Naive thymus-derived CD8-positive, alpha-beta T cell (primary cell): ENCODE data around the gene KAT5. TPM values are rescaled to one million over a fixed set of nuclear protein-coding genes. Genes with fewer than 3 reads are reported as not detected.
"Not testable (repeated sequence)": the region's sequence is repeated elsewhere in the genome, so short reads cannot be mapped to it uniquely, and the experiment has no call there.

Source experiments
- ATAC-seq, 2 donors: fragments of 150-1000 bp; cut with Tn5 transposase in 1 of 2; sonication (Bioruptor Pico), chemical (Tn5 transposase) in 1 of 2; 1 replicate in 1 of 2; 2 replicates in 1 of 2; pipeline ENCODE4 v1.10.0; 2021; ENCODE audit warnings: mild to moderate bottlenecking in 2 of 2, moderate library complexity in 2 of 2
- POLR2A ChIA-PET: fragments of 350-600 bp; sonication (Branson Sonifier 250); formaldehyde crosslinking; loops from one replicate; lab custom pipeline; 2021; ENCODE audit warnings: antibody characterized with exemption; lab: Charles Lee
- DNase-seq, 10 donors: peaks; one replicate each; pipeline versions ENCODE4 v3.0.0 to v3.0.0-alpha.2; 2020 to 2022
- H3K27ac Mint-ChIP-seq, 10 donors: one replicate each; pipeline ENCODE4 v1.8.0; 2020 to 2022; ENCODE audit warnings: mild to moderate bottlenecking in 10 of 10, mixed read lengths in 10 of 10, moderate library complexity in 4 of 10, inconsistent platforms in 1 of 10
- H3K27me3 Mint-ChIP-seq, 5 donors: one replicate each; pipeline ENCODE4 v1.8.0; 2021 to 2022; ENCODE audit warnings: mixed read lengths in 5 of 5
- H3K36me3 Mint-ChIP-seq, 3 donors: one replicate each; pipeline ENCODE4 v1.8.0; 2020 to 2022; ENCODE audit warnings: mixed read lengths in 3 of 3, mild to moderate bottlenecking in 2 of 3, inconsistent platforms in 1 of 3
- H3K4me1 Mint-ChIP-seq, 4 donors: one replicate each; pipeline ENCODE4 v1.8.0; 2021 to 2022; ENCODE audit warnings: mixed read lengths in 4 of 4
- H3K4me3 Mint-ChIP-seq, 10 donors: one replicate each; pipeline ENCODE4 v1.8.0; 2020 to 2022; ENCODE audit warnings: mild to moderate bottlenecking in 10 of 10, mixed read lengths in 10 of 10, moderate library complexity in 6 of 10, inconsistent platforms in 1 of 10
- H3K9me3 Mint-ChIP-seq, 9 donors: one replicate each; pipeline ENCODE4 v1.8.0; 2020 to 2022; ENCODE audit warnings: mixed read lengths in 9 of 9, mild to moderate bottlenecking in 3 of 9, inconsistent platforms in 1 of 9, moderate library complexity in 1 of 9
- polyA plus RNA-seq, 3 donors: library from polyadenylated mRNA; unstranded; fragments of 300-500 nt; fragmentation: Illumina TruSeq; gene quantifications; one replicate each; pipeline ENCODE4 v1.2.3, GENCODE V29; 2021
- total RNA-seq, 8 experiments: library from RNA in 2 of 8; stranded (reverse) in 2 of 8; gene quantifications; one replicate each; pipeline ENCODE4 v1.2.3 and lab custom pipeline; 2021 to 2026

KAT5 gene
- total and polyA plus RNA-seq, 5 experiments from 2014 or later: 38.0 to 125 (median 57.3) TPM

DNA sequence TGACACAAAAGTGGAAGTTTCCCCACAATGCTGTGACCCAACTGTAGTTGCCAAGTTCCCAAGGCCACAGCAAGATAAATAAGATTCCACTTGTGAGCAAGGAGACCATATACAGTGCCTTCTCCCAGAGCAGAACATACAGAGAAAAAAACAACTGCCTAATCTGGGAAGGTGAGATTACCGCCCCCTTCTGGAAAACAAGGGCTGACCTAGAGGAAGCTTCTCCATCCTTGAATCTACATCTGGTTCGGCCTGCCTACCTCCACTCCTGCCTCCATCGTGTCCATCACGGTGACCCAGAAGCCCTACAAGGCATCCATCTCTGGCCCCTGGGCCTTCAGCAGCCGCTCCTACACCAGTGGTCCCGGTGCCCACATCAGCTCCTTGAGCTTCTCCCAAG lies 14.6 kb downstream of the KAT5 start:
- Mint-ChIP-seq H3K27me3 (peaks cover under 1 to 10% (median 5%) of the 10 kb centered on the region in 5 donors), H3K27ac (no peak overlapping the region), H3K4me1 (no peaks in the 10 kb centered on the region), H3K9me3 (no peaks in the 10 kb centered on the region), H3K36me3 (no peaks in the 10 kb centered on the region), H3K4me3 (no peak overlapping the region)
- DNase-seq (no peak), ATAC-seq (no peak)
- POLR2A ChIA-PET: no interaction called here

DNA sequence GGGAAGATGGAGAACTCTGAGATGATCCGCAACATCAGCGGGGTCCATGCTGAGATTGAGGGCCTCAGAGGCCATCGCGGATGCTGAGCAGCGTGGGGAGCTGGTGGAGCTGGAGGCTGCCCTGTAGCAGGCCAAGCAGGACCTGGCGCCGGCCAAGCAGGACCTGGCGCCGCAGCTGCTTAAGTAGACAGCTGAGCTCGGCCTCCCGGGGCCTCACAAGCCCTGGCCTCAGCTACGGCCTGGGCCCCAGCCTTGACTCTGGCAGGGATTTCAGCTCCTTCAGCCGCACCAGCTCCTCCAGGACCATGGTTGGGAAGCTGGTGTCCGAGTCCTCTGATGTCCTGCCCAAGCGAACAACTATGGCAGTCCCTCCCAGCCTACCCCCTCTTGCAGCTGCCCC lies 15.8 kb downstream of the KAT5 start:
- no peaks in the 10 kb centered on the region for H3K4me1 Mint-ChIP-seq
- peaks cover 3 to 15% (median 13%) of the 10 kb centered on the region in 5 donors for H3K27me3 Mint-ChIP-seq
- H3K36me3 Mint-ChIP-seq: no peaks in the 10 kb centered on the region
- POLR2A ChIA-PET: interaction anchor here (1.1 kb wide), 1 partner anchor 16 kb away, joined by 4 read pairs; no protein-coding TSS in a partner anchor
- ATAC-seq (no peak), DNase-seq (peak in 1 of 10 donors; percentile 49)
- H3K4me3 Mint-ChIP-seq: no peak overlapping the region
- H3K27ac Mint-ChIP-seq: no peak overlapping the region
- H3K9me3 Mint-ChIP-seq: no peaks in the 10 kb centered on the region

DNA sequence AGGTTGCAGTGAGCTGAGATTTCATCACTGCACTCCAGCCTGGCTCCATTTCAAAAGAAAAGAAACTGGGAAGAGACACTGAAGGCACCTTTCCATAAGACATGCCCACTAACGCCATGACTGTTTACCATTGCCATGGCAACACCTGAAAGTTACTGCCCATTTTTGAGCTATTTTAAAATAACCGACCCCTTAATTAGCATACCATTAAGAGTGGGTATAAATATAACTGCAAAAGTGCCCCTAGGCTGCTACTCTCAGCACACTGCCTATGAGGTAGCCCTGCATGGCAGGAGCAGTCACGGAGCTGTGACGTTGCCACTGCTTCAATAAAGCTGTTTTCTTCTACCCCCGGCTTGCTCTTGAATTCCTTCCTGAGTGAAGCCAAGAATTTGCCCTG lies 18.4 kb downstream of the KAT5 start:
- no peak for ATAC-seq
- H3K4me1 Mint-ChIP-seq: no peaks in the 10 kb centered on the region
- H3K27ac Mint-ChIP-seq: no peak overlapping the region
- no peak for DNase-seq
- H3K4me3 Mint-ChIP-seq: no peak overlapping the region
- peaks cover 3 to 21% (median 13%) of the 10 kb centered on the region in 5 donors for H3K27me3 Mint-ChIP-seq
- H3K36me3 Mint-ChIP-seq: no peaks in the 10 kb centered on the region
- no peaks in the 10 kb centered on the region for H3K9me3 Mint-ChIP-seq
- POLR2A ChIA-PET: no interaction called here

DNA sequence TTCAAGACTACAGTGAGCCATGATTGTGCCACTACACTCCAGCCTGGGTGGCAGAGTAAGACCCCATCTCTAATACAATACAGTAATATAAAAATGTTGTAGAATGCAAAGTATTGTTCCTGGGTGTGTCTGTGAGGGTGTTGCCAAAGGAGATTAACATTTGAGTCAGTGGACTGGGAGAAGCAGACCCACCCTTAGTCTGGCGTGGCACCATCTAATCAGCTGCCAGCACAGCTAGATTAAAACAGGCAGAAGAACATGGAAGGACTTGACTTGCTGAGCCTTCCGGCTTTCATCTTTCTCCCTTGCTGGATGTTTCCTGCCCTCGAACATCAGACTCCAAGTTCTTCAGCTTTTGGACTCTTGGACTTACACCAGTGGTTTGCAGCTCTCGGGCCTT lies 23.1 kb downstream of the KAT5 start:
- POLR2A ChIA-PET: interaction anchor here (0.6 kb wide), 1 partner anchor 41 kb away, joined by 3 read pairs; no protein-coding TSS in a partner anchor
- H3K36me3 Mint-ChIP-seq, DNase-seq, H3K4me3 Mint-ChIP-seq, ATAC-seq, H3K9me3 Mint-ChIP-seq, H3K27ac Mint-ChIP-seq, H3K4me1 Mint-ChIP-seq: not testable (repeated sequence)
- peaks cover 4 to 36% (median 14%) of the 10 kb centered on the region in 5 donors for H3K27me3 Mint-ChIP-seq

DNA sequence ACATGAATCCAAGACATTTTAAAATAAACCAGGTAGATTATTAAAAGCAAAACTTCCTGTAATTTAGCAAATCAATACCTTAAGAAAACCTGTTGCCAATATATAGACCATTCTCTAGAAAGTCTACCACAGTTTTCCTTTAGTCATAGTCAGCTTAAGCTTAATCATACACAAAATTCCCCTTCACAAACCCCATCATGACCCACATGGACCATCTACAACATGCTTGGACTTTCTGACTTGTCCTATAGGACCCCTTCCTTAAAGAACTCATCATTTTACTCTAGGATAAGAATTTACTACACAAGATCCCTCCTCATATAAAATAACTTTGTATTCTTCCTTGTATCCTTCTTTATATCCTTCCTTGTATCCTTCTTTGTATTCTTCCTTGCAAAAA lies 24.8 kb downstream of the KAT5 start:
- H3K4me1 Mint-ChIP-seq: peaks cover 0 to 1% (median 0%) of the 10 kb centered on the region in 4 donors
- POLR2A ChIA-PET: interaction anchor here (0.6 kb wide), 1 partner anchor 1089 kb away, joined by 3 read pairs; no protein-coding TSS in a partner anchor
- H3K9me3 Mint-ChIP-seq: no peaks in the 10 kb centered on the region
- no peak overlapping the region for H3K4me3 Mint-ChIP-seq
- H3K36me3 Mint-ChIP-seq: no peaks in the 10 kb centered on the region
- H3K27ac Mint-ChIP-seq: no peak overlapping the region
- peaks cover 3 to 34% (median 12%) of the 10 kb centered on the region in 5 donors for H3K27me3 Mint-ChIP-seq
- DNase-seq (no peak), ATAC-seq (no peak)

DNA sequence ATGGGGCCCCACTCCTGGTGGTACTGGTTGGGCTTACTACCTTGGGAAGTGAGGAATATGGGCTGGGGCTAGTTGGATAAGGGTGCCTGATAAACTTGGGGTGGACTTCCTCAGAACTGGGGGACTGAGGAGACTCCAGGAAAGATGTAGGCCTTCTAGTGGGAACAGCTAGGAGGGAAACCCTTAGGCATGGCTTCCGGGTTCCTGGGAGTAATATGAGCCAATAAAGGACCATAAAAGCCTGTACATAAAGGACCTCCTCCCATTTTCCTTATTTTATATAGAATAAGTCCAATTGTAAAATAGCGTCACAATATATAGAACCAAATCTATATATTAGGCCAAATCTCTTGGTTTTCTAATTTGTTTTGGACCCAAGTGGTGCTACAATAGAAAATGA lies 27.0 kb downstream of the KAT5 start:
- Mint-ChIP-seq H3K9me3 (no peaks in the 10 kb centered on the region), H3K27me3 (peaks cover 3 to 23% (median 10%) of the 10 kb centered on the region in 5 donors), H3K4me3 (no peak overlapping the region), H3K4me1 (peaks cover 0 to 1% (median 0%) of the 10 kb centered on the region in 4 donors), H3K36me3 (no peaks in the 10 kb centered on the region), H3K27ac (no peak overlapping the region)
- ATAC-seq (no peak), DNase-seq (no peak)
- POLR2A ChIA-PET: no interaction called here

DNA sequence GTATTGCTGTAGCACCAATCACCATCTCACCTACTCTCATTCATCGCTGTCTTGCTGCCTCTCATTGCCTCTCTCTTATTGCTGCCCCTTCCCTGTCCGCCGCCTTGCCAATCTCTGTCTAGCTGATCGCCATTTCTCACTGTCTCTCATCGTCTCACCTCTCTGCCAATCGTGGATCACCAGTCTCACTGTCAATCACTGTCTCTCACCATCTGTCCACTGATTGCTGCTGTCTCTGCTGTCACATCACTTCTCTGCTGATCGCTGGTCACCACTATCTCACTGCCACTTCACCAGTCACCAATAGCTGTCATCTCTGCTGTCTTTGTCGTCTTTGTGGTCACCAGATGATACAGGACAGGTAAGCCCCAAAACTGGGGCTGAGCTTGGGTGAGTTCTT lies 29.1 kb downstream of the KAT5 start:
- no peaks in the 10 kb centered on the region for H3K9me3 Mint-ChIP-seq
- peak overlapping the region in 1 of 10 donors; percentile 8 for H3K4me3 Mint-ChIP-seq
- DNase-seq (no peak), ATAC-seq (no peak)
- POLR2A ChIA-PET: no interaction called here
- H3K27ac Mint-ChIP-seq: no peak overlapping the region
- H3K36me3 Mint-ChIP-seq: no peaks in the 10 kb centered on the region
- H3K27me3 Mint-ChIP-seq: peaks cover 5 to 26% (median 10%) of the 10 kb centered on the region in 5 donors
- peaks cover 0 to 1% (median 0%) of the 10 kb centered on the region in 4 donors for H3K4me1 Mint-ChIP-seq

DNA sequence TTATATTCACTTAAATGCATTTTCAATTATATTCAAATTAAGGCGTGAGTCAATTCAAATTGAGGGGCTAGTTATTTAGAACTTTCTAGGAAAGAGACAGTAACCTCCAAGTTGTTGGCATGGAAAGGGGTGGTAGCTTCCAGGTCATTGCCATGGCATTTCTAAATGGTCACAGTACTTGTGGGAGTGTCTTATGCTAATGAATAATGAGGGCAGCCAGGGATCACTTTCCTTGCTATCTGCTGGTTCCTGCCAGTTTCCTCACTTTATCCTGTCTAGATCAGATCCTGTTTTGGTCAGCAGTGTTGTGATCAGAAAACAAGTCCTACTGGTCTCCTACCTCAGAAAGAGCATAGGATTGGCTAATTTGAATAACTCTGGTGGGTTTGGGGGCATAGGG lies 30.3 kb downstream of the KAT5 start:
- H3K9me3 Mint-ChIP-seq: no peaks in the 10 kb centered on the region

DNA sequence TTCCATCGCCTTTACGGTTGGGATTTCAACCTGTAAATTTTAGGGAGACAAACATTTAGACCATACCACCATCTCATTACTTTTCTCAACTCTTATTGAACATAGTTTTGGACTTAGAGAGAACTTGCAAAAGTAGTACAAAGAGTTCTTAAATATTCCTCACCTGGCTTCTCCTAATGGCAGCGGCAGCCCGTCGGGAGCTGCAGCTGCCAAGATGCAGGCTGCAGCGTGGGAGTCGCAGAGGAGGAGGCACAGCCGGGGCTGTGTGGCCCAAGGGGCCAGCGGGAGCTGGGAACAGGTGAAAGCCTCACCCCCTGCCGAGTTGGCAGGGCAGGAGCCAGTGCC lies 31.6 kb downstream of the KAT5 start:
- H3K4me1 Mint-ChIP-seq: peaks cover 0 to 1% (median 0%) of the 10 kb centered on the region in 4 donors
- ATAC-seq: no peak
- no peak overlapping the region for H3K4me3 Mint-ChIP-seq
- no peak for DNase-seq
- peak overlapping the region in 1 of 10 donors; percentile 4 for H3K27ac Mint-ChIP-seq
- no peaks in the 10 kb centered on the region for H3K9me3 Mint-ChIP-seq
- H3K27me3 Mint-ChIP-seq: peaks cover 4 to 11% (median 10%) of the 10 kb centered on the region in 5 donors
- H3K36me3 Mint-ChIP-seq: no peaks in the 10 kb centered on the region
- POLR2A ChIA-PET: no interaction called here

More for the DNA sequence above, 30.3 kb downstream of the KAT5 start:
- POLR2A ChIA-PET: no interaction called here
- Mint-ChIP-seq H3K27ac (no peak overlapping the region), H3K27me3 (peaks cover 5 to 22% (median 10%) of the 10 kb centered on the region in 5 donors), H3K4me1 (peaks cover 0 to 1% (median 0%) of the 10 kb centered on the region in 4 donors), H3K4me3 (no peak overlapping the region), H3K36me3 (no peaks in the 10 kb centered on the region)
- DNase-seq (no peak), ATAC-seq (no peak)

DNA sequence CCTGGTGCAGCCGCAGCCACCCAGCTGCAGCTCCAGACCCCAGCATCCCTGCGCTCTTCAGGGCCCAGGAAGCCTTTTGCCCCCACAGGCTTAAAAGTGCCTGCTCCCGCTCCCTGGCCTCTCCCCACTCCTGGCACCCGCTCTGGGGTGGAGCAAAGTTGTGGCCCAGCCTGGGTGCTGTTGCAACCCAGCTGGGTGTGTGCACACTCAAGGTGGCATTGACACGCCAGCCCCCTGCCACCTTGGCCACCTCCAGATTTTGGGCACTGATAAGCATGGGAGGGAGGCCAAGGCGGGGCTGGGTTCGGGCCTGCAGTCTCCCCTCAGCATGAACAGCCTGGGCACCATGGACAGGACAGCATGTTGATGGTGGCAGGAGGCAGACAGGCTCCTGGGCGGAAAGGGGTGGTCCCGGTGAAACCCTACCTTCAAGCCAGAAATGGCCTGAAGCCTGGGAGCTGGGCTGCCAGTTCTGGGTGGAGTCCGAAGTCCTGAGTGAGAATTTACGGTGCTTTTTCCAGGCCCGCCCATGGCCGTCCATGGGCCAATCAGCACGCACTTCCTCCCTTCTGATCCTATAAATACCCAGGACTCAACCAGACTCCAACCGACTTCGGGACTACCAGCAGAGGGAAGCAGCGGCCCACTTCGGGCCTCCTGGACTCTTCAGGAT lies 32.1 kb downstream of the KAT5 start:
- H3K27me3 Mint-ChIP-seq: peaks cover 4 to 11% (median 10%) of the 10 kb centered on the region in 5 donors
- H3K27ac Mint-ChIP-seq: no peak overlapping the region
- no peak overlapping the region for H3K4me3 Mint-ChIP-seq
- H3K9me3 Mint-ChIP-seq: no peaks in the 10 kb centered on the region
- DNase-seq (peak in 1 of 10 donors; percentile 57), ATAC-seq (no peak)
- POLR2A ChIA-PET: no interaction called here
- peaks cover 0 to 1% (median 0%) of the 10 kb centered on the region in 4 donors for H3K4me1 Mint-ChIP-seq
- H3K36me3 Mint-ChIP-seq: no peaks in the 10 kb centered on the region

DNA sequence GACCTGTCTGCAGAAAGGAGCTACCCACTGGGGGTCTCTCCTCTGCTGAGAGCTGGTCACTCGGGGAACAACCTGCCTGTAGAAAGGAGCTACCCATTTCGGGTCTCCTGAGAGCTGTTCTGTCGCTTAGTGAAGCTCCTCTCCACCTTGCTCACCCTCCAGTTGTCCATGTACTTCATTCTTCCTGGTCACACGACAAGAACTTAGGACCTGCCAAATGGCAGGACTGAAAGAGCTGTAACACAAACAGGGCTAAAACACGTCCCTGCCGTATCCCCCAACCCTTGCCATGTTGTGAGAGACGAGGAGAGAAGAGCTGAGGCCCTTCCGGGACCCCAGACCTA lies 32.6 kb downstream of the KAT5 start:
- Mint-ChIP-seq H3K4me3 (no peak overlapping the region), H3K4me1 (peaks cover 0 to 1% (median 0%) of the 10 kb centered on the region in 4 donors), H3K9me3 (no peaks in the 10 kb centered on the region), H3K27ac (no peak overlapping the region), H3K36me3 (no peaks in the 10 kb centered on the region), H3K27me3 (peaks cover 4 to 11% (median 10%) of the 10 kb centered on the region in 5 donors)
- no peak for DNase-seq
- POLR2A ChIA-PET: no interaction called here
- ATAC-seq: no peak

DNA sequence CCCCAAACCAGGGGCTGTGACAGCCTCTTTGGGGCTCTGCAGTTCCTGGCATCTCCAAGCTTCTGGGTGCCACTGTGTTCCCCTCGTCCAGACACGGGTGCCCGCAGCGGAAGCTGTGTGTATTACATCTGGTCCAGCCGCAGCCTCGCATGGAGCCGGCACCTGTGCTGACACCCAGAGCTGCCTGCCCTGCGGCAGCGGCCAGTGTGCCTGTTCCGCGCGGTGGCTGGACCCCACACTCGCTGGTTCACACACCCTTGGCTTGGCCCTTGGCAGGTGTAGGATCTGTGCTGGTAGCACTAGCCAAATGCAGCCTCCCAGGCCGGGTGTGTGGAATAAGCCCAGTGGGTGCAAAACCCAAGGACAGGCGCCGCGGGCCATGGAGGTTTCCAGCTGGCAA lies 33.0 kb downstream of the KAT5 start:
- Mint-ChIP-seq H3K27ac (no peak overlapping the region), H3K4me1 (peaks cover 0 to 1% (median 0%) of the 10 kb centered on the region in 4 donors), H3K9me3 (no peaks in the 10 kb centered on the region), H3K27me3 (peaks cover 5 to 13% (median 10%) of the 10 kb centered on the region in 5 donors), H3K36me3 (no peaks in the 10 kb centered on the region), H3K4me3 (no peak overlapping the region)
- ATAC-seq (no peak), DNase-seq (no peak)
- POLR2A ChIA-PET: no interaction called here

DNA sequence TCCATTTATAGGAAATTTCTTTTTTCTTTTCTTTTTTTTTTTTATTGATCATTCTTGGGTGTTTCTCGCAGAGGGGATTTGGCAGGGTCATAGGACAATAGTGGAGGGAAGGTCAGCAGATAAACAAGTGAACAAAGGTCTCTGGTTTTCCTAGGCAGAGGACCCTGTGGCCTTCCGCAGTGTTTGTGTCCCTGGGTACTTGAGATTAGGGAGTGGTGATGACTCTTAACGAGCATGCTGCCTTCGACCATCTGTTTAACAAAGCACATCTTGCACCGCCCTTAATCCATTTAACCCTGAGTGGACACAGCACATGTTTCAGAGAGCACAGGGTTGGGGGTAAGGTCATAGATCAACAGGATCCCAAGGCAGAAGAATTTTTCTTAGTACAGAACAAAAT lies 50.1 kb downstream of the KAT5 start:
- POLR2A ChIA-PET, H3K9me3 Mint-ChIP-seq, DNase-seq, H3K36me3 Mint-ChIP-seq, H3K27ac Mint-ChIP-seq, H3K4me3 Mint-ChIP-seq, H3K4me1 Mint-ChIP-seq, ATAC-seq: not testable (repeated sequence)
- H3K27me3 Mint-ChIP-seq: peaks cover 0 to 18% (median 5%) of the 10 kb centered on the region in 5 donors

DNA sequence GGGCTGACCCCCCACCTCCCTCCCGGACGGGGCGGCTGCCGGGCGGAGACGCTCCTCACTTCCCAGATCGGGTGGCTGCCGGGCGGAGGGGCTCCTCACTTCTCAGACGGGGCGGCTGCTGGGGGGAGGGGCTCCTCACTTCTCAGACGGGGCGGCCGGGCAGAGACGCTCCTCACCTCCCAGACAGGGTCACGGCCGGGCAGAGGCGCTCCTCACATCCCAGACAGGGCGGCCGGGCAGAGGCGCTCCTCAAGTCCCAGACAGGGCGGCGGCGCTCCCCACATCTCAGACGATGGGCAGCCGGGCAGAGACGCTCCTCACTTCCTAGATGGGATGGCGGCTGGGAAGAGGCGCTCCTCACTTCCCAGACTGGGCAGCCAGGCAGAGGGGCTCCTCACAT lies 50.8 kb downstream of the KAT5 start:
- H3K4me1 Mint-ChIP-seq, H3K36me3 Mint-ChIP-seq, H3K9me3 Mint-ChIP-seq, DNase-seq, H3K4me3 Mint-ChIP-seq, ATAC-seq, POLR2A ChIA-PET, H3K27ac Mint-ChIP-seq: not testable (repeated sequence)
- peaks cover 0 to 12% (median 2%) of the 10 kb centered on the region in 5 donors for H3K27me3 Mint-ChIP-seq
